GM12891 (cell line): ENCODE data around the gene TMEM131.

ENCODE experiments used
- PAX5 ChIP-seq: IDR thresholded peaks from 2 replicates; pipeline ENCODE4 v1.6.1; 2011; ENCODE audit warnings: low read length, moderate library complexity, mild to moderate bottlenecking; ENCODE audit not compliant: insufficient read depth, severe bottlenecking
- POLR2A ChIP-seq: IDR thresholded peaks from 2 replicates; pipeline ENCODE4 v1.6.1; 2011; ENCODE audit warnings: low read depth, low read length, control low read depth

DNA sequence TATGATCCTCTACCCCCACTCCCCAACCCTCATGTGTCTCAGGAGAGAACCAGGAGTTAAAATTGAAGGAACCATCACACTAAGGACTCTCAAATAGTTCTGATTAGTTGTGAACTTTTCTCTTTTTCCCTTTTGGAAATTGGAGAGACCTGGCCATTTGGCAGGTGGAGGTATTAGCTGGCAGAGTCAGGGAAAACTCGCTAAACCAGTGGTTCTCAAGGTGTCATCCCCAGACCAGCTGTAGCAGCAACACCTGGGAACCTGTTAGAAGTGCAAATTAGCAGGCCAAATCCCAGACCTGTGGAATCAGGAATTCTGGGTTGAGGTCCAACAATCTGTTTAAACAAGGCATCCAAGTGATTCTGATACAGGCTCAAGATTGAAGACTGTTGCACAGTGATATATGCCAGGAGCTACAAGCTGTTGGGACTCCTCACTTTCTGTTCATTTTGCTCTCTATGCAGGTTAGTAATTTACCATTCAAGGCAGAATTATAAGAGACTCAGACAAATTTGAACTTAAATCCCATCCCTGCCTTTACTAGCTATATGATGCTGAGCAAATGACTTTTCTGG is 2.8 kb upstream of the TMEM131 start:
- no peak for TF ChIP-seq POLR2A
- no peak for TF ChIP-seq PAX5
